Frontal cortex (tissue), 4 donors: ENCODE measurements around the gene KIF15. TPM values are rescaled to one million over a fixed set of nuclear protein-coding genes. Genes with fewer than 3 reads are reported as not detected.
"Not testable (repeated sequence)": the region's sequence is repeated elsewhere in the genome, so short reads cannot be mapped to it uniquely, and the experiment has no call there.

Source experiments
- DNase-seq, 2 donors: peaks; one replicate each; pipeline ENCODE4 v3.0.0; 2012; ENCODE audit warnings: low spot score in 2 of 2
- FAIRE-seq: peaks from 2 replicates; lab custom pipeline; 2012; peaks lifted over from hg19 to GRCh38; lab: Jason Lieb, UNC
- total RNA-seq: library from RNA; depleted of rRNA; stranded (reverse); fragments of >200 nt; gene quantifications from one replicate; pipeline ENCODE4 v1.2.3, GENCODE V29; 2014
- donor health status: control.
- donor health status: control.
- donor health status: control.

Gene KIF15
- total RNA-seq, result 6.9 TPM

DNA sequence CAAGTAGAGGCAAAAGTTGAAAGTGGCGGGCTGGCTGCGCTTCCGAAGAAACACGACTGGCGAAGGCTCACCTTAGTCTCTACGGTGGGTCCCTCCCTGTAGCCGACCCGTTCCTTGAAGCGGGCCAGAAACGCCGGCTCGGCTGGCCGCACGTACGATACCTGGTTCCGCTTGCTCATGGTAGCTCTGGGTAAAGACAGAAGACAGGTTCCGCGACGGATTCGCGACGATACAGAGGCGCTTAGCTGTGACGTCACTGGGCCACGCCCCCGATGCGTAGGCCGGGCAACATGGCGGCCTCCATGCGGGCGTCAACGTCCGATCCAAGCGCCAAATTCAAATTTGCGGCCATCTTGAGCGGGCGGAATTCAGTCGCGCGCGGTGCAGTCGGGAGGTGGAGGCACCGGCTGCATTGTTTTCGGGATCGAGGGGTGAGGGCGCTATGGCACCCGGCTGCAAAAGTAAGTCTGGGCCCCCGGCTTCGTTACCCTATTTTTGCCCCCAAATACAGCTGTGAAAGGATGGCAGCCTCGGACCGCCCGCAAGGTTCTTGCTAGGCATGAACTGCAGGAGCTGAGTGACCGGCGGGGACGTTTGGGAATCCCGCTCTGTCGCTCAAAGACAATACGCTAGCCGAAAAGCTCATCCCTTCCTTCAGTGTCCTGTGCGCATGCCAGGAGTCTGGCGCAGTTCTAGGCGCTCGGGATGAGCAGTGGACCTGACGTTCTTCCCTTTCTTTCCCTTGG, at the start of gene KIF15, which contains the start of gene KIAA1143:
Gene KIF15, plus strand, starts transcription at position 371 of the 746 bp plus-strand sequence. Its CDS starts 72 bp downstream, at position 443.
Gene KIAA1143, minus strand, starts transcription at position 196 of the 746 bp plus-strand sequence. Its CDS starts 17 bp downstream, at position 179.
- DNase-seq, result peak; percentile 78 to 94
- no peak for FAIRE-seq

- FAIRE-seq, result no peak
Observed at GRCh38 chr3:44712455-44713075, 49.0 kb upstream of the KIF15 start, which contains the start of gene ZNF502. ZNF502 (plus strand) TSS chr3:44712660; CDS start chr3:44720262, 7,602 bp downstream.

GRCh38 chr3:44721231-44722102, 40.1 kb upstream of the KIF15 start:
- DNase-seq (no peak), FAIRE-seq (no peak)

More at GRCh38 chr3:44712455-44713075, 49.0 kb upstream of the KIF15 start, which contains the start of gene ZNF502:
- peak; percentile 82 to 86 for DNase-seq

DNA sequence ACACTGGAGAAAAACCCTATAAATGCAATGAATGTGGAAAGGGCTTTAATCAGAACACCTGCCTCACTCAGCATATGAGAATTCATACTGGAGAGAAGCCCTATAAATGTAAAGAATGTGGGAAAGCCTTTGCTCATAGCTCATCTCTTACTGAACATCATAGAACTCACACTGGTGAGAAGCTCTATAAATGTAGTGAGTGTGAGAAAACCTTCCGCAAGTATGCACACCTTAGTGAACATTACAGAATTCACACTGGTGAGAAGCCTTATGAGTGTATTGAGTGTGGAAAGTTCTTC, 39.5 kb upstream of the KIF15 start:
- DNase-seq, result no peak
- no peak for FAIRE-seq

- DNase-seq (peak; percentile 54 to 83), FAIRE-seq (no peak)
Observed at GRCh38 chr3:44729384-44729910, 32.1 kb upstream of the KIF15 start, which contains the start of gene ZNF501. ZNF501 (plus strand) TSS chr3:44729635; CDS start chr3:44734422, 4,787 bp downstream.

GRCh38 chr3:44734646-44735168, 26.9 kb upstream of the KIF15 start:
- DNase-seq, result no peak
- FAIRE-seq, result no peak

DNA sequence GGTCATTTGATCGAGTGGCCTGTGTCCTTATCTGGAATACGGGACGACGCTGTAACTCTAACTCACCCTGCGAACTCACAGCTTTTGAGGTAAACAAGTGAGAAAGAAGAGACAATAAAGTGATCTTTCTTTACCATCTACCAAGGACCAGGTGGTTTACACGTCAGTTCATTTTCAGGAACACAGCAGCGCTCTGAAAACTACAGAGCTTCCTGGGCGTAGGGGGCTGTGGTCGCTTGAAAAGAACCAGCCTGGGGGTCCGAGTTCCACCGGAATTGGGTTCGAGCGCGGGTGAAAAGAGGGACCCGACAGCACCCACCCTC, 532 bp upstream of the KIF15 start:
- DNase-seq (peak in 1 of 2 donors; percentile 12), FAIRE-seq (no peak)

DNA sequence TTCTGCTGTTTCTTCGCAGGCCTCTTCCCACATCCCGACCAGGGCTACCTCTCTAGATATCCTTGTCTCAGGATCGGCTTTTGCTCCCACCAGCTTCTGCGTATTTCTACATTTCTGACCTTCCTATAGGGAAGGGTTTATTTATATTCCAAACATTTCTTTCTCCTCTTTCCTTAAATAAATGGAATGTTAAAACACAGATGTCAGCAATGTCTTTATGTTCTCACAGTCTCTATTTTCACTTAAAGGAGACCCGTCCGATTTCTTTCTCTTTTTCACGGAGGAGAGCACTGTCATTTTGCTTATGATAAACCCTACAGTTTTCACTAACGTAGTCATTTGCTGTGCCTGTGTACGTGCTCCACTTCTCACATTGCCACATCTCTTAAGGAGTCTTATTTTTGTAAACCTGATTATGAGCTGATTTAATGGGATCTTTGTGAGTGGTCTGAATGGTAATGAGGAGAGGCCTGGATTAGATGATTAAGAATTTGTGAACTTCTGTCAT, 630 bp downstream of the KIF15 start:
- DNase-seq (no peak), FAIRE-seq (no peak)

- no peak for FAIRE-seq
- DNase-seq, result no peak
Observed at GRCh38 chr3:44762690-44763089, 1.1 kb downstream of the KIF15 start.

GRCh38 chr3:44764248-44764647, 2.7 kb downstream of the KIF15 start:
- DNase-seq, result no peak
- no peak for FAIRE-seq

- FAIRE-seq, result no peak
Observed at GRCh38 chr3:44771424-44772098, 10.0 kb downstream of the KIF15 start.

DNA sequence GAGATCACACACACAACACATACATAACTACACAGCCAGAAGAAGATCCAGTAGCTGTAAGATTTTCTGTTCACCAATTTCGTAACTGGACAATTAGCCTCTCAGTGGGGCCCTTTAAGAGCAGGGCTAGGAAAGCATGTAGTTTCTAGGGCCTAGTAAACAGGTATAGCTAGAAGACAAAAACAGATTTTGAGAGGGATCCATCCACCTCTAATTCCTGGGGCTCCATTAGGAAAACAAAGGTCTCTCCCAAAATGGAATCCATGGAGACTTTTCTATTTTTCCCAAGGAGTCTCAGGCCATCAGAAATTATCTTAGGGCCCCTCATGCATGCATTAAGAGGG, 10.5 kb downstream of the KIF15 start:
- FAIRE-seq (no peak), DNase-seq (no peak)

More at GRCh38 chr3:44771424-44772098, 10.0 kb downstream of the KIF15 start:
- DNase-seq, result no peak

GRCh38 chr3:44782891-44783290, 21.3 kb downstream of the KIF15 start:
- FAIRE-seq (no peak), DNase-seq (no peak)

- DNase-seq, result no peak
Observed at GRCh38 chr3:44795197-44795596, 33.6 kb downstream of the KIF15 start.

DNA sequence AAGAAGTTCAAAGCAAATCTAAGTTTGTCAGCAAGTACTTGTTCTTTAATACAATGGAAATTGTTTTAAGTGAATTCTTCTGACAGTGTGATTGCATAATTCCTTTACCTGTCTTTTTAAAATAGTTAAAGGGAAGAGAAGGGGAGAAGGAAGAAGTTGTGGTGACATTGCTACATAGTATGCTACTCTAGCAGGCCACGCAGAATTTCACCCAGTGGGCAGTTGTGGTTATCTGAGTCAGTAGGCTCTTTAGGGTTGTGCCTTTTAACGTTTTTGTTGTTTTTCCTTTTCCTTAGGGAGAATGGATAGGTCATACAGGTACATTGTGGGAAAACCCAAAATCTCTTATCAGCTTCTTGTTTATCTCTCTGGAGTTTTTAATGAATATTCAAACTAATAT, 40.4 kb downstream of the KIF15 start:
- DNase-seq (no peak), FAIRE-seq (no peak)

More at GRCh38 chr3:44795197-44795596, 33.6 kb downstream of the KIF15 start:
- FAIRE-seq, result no peak

GRCh38 chr3:44803298-44803697, 41.7 kb downstream of the KIF15 start:
- DNase-seq (no peak), FAIRE-seq (no peak)

DNA sequence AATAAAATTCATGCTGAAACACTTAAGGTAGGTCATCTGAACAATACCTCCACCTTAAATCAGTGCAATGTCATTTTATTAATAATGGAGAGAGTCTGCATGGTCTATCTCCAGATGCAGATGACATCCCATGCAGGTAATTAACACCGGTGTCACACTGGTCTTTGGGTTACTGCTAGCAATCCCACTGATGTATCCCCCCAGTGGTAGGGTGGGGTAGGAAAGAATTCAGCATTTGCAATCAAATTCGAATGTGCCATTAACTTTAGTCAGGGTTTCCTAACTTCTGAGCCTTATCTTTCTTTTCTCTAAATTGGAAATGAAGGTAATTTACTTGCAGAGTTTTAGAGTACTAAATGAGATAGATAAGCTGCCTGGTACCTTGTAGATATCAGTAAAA, 44.4 kb downstream of the KIF15 start:
- DNase-seq (no peak), FAIRE-seq (no peak)

DNA sequence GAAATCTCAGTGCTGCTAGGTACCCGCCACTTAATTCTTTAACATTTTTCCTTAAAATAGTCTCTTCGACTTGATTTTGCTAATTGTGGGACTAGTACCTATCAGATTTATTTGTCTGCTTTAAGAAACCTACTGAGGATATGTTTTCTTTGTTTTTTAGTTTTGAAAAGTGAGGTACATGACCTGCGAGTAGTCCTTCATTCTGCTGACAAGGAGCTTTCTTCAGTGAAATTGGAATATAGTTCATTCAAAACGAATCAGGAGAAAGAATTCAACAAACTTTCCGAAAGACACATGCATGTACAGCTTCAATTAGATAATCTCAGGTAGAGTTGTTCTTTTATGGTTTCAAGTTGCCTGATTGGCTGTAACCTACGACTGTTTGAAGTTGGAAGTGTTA, 53.2 kb downstream of the KIF15 start:
- DNase-seq (no peak), FAIRE-seq (no peak)

- not testable (repeated sequence) for DNase-seq, FAIRE-seq
Observed at GRCh38 chr3:44816334-44816733, 54.7 kb downstream of the KIF15 start.
